HL-60/S4 treated with retinoic acid at 250 ng/mL for 4 days and 3 days (cell line): Measurements from ENCODE around the gene PTGES2.
"Not testable (repeated sequence)": the region's sequence is repeated elsewhere in the genome, so short reads cannot be mapped to it uniquely, and the experiment has no call there.

ENCODE experiments used
- in situ Hi-C: fragments of 300-500 bp; cut with MboI; formaldehyde crosslinking; loops from 2 replicates; pipeline ENCODE4 v1.7.0; 2022; ENCODE audit warnings: low sequenced_read_pairs

The PTGES2 gene

DNA sequence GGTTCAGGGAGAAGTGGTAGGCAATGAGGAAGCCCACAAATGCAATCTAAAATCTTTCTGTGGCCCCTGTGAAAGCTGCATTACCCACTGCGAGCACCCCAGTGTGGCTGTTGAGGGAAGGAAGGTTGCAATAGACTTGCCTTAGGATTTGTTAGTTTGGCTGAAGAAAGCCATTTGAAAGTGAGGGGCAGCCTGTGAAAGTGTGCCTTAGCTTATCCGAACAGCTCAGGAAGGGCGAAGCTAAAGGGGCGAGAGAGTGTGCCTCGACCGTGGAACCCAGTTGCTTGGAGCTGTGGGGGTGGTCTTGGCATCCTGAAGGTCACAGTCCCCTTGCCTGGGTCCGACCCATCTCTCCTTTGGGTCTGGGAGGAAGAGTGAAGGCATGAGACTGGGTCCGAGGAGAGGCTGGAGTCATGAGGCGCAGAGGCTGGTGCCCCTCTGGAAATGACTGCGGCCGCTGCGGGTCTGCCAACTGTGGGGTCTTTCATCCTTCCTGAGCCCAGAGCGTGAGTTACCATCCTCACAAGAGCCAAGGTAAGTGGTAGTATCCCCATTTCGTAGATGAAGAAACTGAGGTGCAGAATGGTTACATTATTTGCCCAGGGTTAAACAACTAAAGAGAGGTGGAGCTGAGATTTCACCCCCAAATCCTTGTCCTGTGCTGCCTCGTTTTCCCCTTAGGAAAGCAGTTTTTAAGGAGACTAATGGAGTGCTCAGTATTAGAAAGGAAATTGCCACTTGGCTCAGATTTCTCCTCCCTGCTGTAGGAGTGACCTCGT is 35.1 kb downstream of the PTGES2 start:
- in situ Hi-C loops: no loop called here

DNA sequence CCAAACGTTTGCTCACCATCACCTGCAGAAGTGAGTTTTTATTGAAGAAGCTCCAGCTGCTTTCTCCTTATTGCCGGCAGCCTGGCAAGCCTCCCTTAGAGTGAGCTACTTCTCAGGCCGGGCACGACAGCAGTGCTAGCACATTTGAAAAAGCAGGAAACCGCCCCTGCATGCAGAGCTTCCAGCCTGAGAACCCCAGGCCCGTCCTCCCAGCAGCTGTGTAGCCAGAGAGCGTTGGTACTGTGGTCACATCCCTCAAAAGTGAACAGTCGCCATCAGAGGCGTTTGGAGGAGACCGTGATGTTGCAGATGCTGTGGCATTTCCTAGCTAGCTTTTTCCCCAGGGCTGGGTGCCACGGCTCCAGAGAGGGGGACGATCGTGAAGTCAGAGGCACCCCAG is 36.0 kb downstream of the PTGES2 start:
- in situ Hi-C loops: no loop called here

- in situ Hi-C loops: no loop called here
Measured at GRCh38 chr9:128091144-128091543, 36.4 kb downstream of the PTGES2 start.

DNA sequence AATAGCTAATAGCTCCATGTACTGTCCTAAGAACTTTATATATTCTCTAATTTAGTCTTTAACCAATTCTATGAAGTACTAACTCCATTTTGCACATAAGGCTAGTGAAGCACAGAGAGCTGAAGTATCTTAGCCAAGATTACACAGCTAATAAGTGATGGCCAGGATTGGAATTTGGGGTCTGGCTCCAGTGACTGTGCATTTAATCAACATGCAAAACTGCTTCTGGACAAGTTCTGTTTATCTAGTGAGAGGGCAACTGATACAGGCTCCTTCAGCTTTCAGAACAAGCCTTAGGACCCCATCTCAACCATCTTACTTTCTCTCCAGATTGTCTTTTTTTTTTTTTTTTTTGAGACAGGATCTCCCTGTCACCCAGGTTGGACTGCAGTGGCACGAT is 38.2 kb downstream of the PTGES2 start:
- in situ Hi-C loops: no loop called here

DNA sequence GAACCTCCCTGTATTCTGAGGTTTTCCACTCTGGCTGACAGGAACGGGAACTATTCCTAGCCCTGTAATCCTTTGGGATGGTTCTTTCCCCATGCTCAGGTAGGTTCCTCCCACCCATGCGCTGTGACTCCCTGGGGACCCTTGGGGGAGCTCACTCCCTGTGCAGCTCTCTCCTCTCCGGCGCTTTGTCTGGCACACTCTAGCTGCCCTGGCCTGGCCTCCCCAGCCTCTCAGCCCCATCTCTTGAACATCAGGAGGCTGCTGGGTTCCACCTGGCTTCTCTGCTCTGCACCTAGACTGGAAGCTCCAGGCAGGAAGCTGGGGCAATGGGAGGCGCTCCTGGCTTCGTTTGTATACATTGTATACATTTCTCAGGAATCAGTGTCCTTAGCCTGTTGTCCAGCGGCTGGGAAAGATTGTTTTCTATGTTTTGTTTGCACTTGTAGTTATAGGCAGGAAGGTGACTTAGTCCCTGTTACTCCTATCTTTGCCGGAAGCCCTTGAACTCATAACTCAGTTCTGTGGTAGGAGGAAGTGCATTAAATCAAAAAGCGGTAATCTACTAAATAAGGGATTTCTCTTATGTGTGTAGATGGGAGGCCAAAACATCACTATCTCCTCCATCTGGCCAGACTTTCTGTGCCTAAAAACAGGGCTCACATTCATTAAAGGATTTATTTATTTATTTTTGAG is 39.1 kb downstream of the PTGES2 start:
- in situ Hi-C loops: no loop called here

- in situ Hi-C loops: no loop called here
Measured at GRCh38 chr9:128087262-128087661, 40.3 kb downstream of the PTGES2 start.

DNA sequence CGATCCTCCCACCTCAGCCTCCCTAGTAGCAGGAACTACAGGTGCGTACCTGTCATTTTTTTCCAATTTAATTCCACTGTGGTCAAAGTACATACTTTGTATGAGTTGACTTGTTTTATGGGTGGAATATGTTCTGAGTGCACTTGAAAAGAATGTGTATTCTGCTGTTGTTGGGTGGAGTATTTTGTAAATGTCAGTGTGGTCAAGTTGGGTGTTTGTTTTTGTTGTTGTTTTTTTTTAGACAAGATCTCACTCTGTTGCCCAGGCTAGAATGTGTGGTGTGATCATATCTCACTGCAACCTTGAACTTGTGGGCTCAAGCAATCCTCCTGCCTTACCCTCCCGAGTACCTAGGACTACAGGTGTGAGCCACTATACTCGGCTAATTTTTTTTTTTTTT is 41.6 kb downstream of the PTGES2 start:
- in situ Hi-C loops: no loop called here

GRCh38 chr9:128084746-128085145 is 42.8 kb downstream of the PTGES2 start:
- in situ Hi-C loops: no loop called here

DNA sequence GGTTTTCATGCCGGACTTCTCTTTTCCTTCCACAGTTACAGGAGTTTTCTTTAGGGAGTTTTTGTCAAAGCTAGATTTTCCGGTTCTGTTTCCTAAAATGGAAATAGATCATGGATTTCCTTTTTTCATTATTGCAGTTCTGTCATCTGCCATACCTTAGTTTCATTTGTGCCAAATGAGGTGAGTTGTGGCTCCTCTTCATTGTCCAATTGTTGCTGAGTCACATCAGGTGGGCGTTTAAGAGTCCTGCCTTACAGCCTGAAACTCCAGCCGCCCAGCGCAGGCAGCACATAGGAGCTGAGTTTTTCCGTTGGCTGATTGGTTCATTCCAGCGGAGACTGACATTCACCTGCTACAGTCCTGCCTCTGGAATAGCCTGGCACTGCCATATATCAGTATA is 45.4 kb downstream of the PTGES2 start:
- in situ Hi-C loops: no loop called here

DNA sequence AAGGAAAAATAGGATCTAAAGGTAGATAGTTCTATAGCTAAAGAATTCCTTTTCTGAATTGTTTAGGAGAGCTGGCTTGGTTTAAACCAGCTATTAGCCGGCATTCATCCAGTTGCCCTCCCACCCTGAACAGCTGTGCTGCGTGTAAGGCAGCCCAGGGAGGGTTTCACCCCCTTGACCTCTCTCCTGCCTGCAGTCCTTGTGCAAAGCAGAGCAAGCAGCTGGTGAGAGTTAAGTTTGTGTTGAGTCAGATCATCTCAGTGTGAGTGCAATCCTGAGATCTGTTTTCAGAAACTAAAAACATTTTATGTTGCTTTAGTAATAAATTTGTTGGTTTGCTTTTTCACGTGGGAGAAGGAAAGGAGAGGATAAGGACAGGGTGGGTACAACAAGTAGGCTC is 46.5 kb downstream of the PTGES2 start:
- in situ Hi-C loops: no loop called here

DNA sequence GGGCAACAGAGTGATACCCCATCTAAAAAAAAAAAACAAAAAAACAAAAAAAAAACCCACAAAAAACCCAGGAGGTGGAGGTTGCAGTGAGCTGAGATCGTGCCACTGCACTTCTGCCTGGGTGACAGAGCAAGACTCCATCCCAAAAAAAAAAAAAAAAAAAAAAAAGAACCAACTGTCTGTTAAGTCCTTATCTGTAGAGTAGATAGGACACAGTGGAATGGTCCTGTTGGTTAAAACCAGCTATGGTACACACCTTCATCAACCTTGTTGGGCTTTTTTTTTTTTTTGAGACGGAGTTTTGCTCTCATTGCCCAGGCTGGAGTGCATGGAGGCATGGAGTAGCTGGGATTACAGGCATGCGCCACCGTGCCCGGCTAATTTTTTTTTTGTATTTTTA is 47.3 kb downstream of the PTGES2 start:
- in situ Hi-C loops: no loop called here

- in situ Hi-C loops: no loop called here
Measured at GRCh38 chr9:128078504-128079434, 48.8 kb downstream of the PTGES2 start.

- in situ Hi-C loops: no loop called here
Measured at GRCh38 chr9:128077847-128078503, 49.6 kb downstream of the PTGES2 start.

DNA sequence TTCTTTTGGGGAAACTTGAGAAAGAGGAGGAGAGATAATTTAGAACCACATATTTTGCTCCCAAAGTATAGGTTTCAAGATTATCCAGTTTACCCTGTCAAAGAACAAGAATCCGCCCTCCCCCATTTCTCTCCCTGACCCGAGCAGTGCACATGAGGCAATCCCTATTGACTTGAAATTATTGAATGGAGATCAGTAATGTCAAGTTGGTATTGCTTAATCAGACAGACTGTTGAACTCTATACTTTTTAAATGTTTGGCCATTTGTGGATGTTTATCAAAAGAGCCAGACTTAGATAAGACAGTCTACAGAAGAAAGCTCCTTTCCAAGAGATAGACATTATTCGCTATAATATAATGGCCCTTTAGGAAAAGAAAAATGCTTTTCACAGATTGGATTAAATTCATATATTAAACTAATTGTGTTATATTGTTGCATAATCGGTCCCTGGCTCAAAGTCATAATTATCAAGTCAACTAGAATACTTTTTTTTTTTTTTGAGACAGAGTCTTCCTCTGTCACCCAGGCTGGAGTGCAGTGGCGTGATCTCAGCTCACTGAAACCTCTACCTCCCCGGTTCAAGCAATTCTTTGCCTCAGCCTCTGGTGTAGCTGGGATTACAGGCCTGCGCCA is 54.2 kb downstream of the PTGES2 start:
- in situ Hi-C loops: no loop called here

DNA sequence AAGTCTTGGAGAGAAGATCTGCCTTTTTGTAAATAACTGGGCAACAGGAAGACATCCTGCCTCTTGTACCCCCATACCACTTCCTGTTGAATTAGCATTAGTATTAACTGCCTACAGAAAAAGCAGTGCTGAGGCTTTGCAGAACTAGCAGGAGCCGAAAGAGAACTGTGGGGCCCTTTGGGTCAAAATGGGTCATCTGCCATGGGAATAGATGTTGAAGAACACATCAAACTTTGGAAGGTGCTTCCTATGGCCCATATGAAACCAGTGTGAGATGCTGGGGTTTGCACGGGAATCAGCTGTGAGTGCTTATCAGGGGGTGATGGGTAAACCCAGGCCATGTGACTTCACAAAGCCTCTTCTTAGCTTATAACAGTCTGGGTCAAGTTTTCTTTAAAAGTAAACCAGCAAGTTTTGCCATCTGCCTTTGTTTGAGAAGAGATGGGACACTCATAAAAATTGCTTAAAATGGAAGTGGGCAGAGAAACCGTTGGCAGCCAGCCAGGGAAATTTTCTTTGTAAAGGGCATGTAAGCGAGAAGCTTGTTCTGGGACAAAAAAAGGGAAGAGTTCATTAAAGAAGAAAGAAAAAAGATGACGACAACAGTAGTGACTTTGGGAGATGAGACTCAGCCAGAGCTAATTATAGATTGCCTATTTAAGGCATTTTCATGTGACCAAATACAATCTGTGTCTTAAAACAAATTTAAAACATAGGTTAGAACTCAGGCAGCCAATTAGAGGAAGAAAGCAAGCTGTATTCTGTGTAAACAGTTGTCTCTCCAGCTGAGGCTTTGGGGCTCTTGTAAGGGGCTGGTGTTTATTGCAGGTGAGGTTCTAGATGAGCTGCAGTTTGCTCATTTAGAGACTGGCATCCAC is 55.1 kb downstream of the PTGES2 start:
- in situ Hi-C loops: no loop called here

DNA sequence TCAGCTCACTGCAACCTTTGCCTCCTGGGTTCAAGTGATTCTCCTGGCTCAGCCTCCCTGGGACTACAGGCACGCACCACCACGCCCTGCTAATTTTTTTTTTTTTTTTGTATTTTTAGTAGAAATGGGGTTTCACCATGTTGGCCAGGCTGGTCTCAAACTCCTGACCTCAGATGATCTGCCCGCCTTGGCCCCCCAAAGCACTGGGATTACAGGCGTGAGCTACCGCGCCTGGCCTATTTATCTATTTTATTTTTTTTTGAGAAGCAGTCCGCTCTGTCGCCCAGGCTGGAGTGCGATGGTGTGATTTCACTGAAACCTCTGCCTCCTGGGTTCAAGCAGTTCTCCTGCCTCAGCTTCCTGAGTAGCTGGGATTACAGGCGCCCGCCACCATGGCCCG is 56.1 kb downstream of the PTGES2 start:
- in situ Hi-C loops: not testable (repeated sequence)

DNA sequence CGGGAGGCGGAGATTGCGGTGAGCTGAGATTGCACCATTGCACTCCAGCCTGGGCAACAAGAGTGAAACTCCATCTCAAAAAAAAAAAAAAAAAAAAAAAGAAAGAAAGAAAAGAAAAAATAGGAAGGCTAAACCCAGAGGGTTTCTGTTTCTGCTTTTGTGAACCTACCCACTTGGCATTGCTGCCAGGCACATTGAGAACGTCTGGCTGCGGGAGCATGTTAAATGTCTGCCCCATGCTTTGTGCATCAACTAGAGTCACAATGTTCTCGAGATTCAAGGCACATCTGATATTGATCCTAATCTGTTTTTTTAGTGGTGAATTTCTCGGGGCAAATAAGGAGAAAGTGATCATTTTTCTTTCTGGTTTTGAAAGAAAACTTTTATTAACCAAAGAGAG is 56.7 kb downstream of the PTGES2 start:
- in situ Hi-C loops: no loop called here
